Activated CD4-positive, alpha-beta T cell treated with anti-CD3 and anti-CD28 coated beads, Interleukin-2, amount 50 U/mL, for 1 hour (primary cell): ENCODE measurements around the gene DMD.
"Not testable (repeated sequence)": the region's sequence is repeated elsewhere in the genome, so short reads cannot be mapped to it uniquely, and the experiment has no call there.

Experiments used
- DNase-seq: peaks from one replicate; pipeline ENCODE4 v3.0.0-alpha.2; 2020

DMD gene

GRCh38 chrX:31679861-31680260 lies 1531.5 kb downstream of the DMD start:
- no peak for DNase-seq

- DNase-seq, result no peak
Observed at GRCh38 chrX:31670245-31670644, 1541.1 kb downstream of the DMD start.

- DNase-seq, result no peak
Observed at GRCh38 chrX:31665454-31665853, 1545.9 kb downstream of the DMD start.

GRCh38 chrX:31663172-31663571 lies 1548.2 kb downstream of the DMD start:
- DNase-seq, result no peak

GRCh38 chrX:31661280-31661810 lies 1550.0 kb downstream of the DMD start:
- DNase-seq, result no peak

- no peak for DNase-seq
Observed at GRCh38 chrX:31658360-31658759, 1553.0 kb downstream of the DMD start.

- DNase-seq, result no peak
Observed at GRCh38 chrX:31656013-31656412, 1555.3 kb downstream of the DMD start.

- no peak for DNase-seq
Observed at GRCh38 chrX:31653422-31653821, 1557.9 kb downstream of the DMD start.

- DNase-seq, result no peak
Observed at GRCh38 chrX:31652650-31653049, 1558.7 kb downstream of the DMD start.

GRCh38 chrX:31649201-31649600 lies 1562.1 kb downstream of the DMD start:
- DNase-seq, result no peak

- DNase-seq, result no peak
Observed at GRCh38 chrX:31633349-31633748, 1578.0 kb downstream of the DMD start.

GRCh38 chrX:31629195-31629594 lies 1582.2 kb downstream of the DMD start:
- no peak for DNase-seq

GRCh38 chrX:31609130-31609529 lies 1602.2 kb downstream of the DMD start:
- no peak for DNase-seq

GRCh38 chrX:31608638-31609037 lies 1602.7 kb downstream of the DMD start:
- DNase-seq, result no peak

GRCh38 chrX:31606771-31607170 lies 1604.6 kb downstream of the DMD start:
- DNase-seq, result no peak

- no peak for DNase-seq
Observed at GRCh38 chrX:31604629-31605221, 1606.6 kb downstream of the DMD start.

- no peak for DNase-seq
Observed at GRCh38 chrX:31603411-31604120, 1607.8 kb downstream of the DMD start.

- DNase-seq, result no peak
Observed at GRCh38 chrX:31600823-31601222, 1610.5 kb downstream of the DMD start.

- no peak for DNase-seq
Observed at GRCh38 chrX:31593353-31593752, 1618.0 kb downstream of the DMD start.

- DNase-seq, result no peak
Observed at GRCh38 chrX:31591355-31591754, 1620.0 kb downstream of the DMD start.

- no peak for DNase-seq
Observed at GRCh38 chrX:31590581-31591114, 1620.7 kb downstream of the DMD start.

- DNase-seq, result no peak
Observed at GRCh38 chrX:31589503-31589902, 1621.8 kb downstream of the DMD start.

- DNase-seq, result no peak
Observed at GRCh38 chrX:31588355-31588754, 1623.0 kb downstream of the DMD start.

- DNase-seq, result not testable (repeated sequence)
Observed at GRCh38 chrX:31583892-31584291, 1627.5 kb downstream of the DMD start.
